Natural killer cell treated with Interleukin-12 subunit alpha and Interleukin-12 subunit beta and Interleukin-15 and Interleukin-18, amount 100 ng/mL, for 72 hours (primary cell): ENCODE results near the gene TMEM270. TPM values are rescaled to one million over a fixed set of nuclear protein-coding genes. Genes with fewer than 3 reads are reported as not detected.
"Not testable (repeated sequence)": the region's sequence is repeated elsewhere in the genome, so short reads cannot be mapped to it uniquely, and the experiment has no call there.

Source experiments
- ATAC-seq, 2 donors: fragments of 150-1000 bp; cut with Tn5 transposase in 1 of 2; sonication (Bioruptor Pico), chemical (Tn5 transposase) in 1 of 2; 2 replicates each; pipeline ENCODE4 v1.10.0; 2021
- DNase-seq: peaks from one replicate; pipeline ENCODE4 v3.0.0; 2022; ENCODE audit warnings: low spot score
- H3K27ac Mint-ChIP-seq, 2 donors: 1 replicate in 1 of 2; 2 replicates in 1 of 2; pipeline ENCODE4 v1.8.0; 2022; ENCODE audit warnings: mixed read lengths in 2 of 2, mild to moderate bottlenecking in 1 of 2, moderate library complexity in 1 of 2
- H3K27me3 Mint-ChIP-seq, 2 donors: 1 replicate in 1 of 2; 2 replicates in 1 of 2; pipeline ENCODE4 v1.8.0; 2022; ENCODE audit warnings: mixed read lengths in 2 of 2
- H3K36me3 Mint-ChIP-seq: one replicate; pipeline ENCODE4 v1.8.0; 2022; ENCODE audit warnings: mixed read lengths
- H3K4me1 Mint-ChIP-seq, 2 donors: 1 replicate in 1 of 2; 2 replicates in 1 of 2; pipeline ENCODE4 v1.8.0; 2022; ENCODE audit warnings: low read depth in 2 of 2, mixed read lengths in 2 of 2, mild to moderate bottlenecking in 1 of 2
- H3K4me3 Mint-ChIP-seq: one replicate; pipeline ENCODE4 v1.8.0; 2022; ENCODE audit warnings: mixed read lengths
- H3K9me3 Mint-ChIP-seq: 2 replicates; pipeline ENCODE4 v1.8.0; 2022; ENCODE audit warnings: mixed read lengths
- total RNA-seq, 2 donors: library from RNA; stranded (reverse); gene quantifications; one replicate each; pipeline ENCODE4 v1.2.3, GENCODE V29; 2022

The TMEM270 gene
- not detected for total RNA-seq

GRCh38 chr7:73860859-73861258 is at the start of gene TMEM270:
TSS of gene TMEM270 (plus strand) at chr7:73861159. CDS start at chr7:73861195, 36 bp downstream.
- no peaks in the 10 kb centered on the region for H3K36me3 Mint-ChIP-seq
- no peak for DNase-seq
- no peak within 1 kb of the TSS for H3K4me3 Mint-ChIP-seq
- ATAC-seq = no peak
- peaks cover 0 to 1% of the 10 kb centered on the region in 2 donors for H3K4me1 Mint-ChIP-seq
- H3K27ac Mint-ChIP-seq = no peak within 1 kb of the TSS
- H3K9me3 Mint-ChIP-seq = no peaks in the 10 kb centered on the region
- H3K27me3 Mint-ChIP-seq = peaks cover 7 to 18% of the 10 kb centered on the region in 2 donors

GRCh38 chr7:73811760-73812168 is 49.2 kb upstream of the TMEM270 start:
- Mint-ChIP-seq H3K36me3 (no peaks in the 10 kb centered on the region), H3K4me1 (no peaks in the 10 kb centered on the region), H3K27ac (no peak overlapping the region), H3K9me3 (no peaks in the 10 kb centered on the region), H3K4me3 (no peak overlapping the region), H3K27me3 (peaks cover 5 to 6% of the 10 kb centered on the region in 2 donors)
- ATAC-seq (peak; percentile 71 to 83), DNase-seq (peak; percentile 71)

- ATAC-seq = no peak
- Mint-ChIP-seq H3K4me3 (no peak overlapping the region), H3K9me3 (no peaks in the 10 kb centered on the region), H3K36me3 (no peaks in the 10 kb centered on the region), H3K27me3 (peaks cover 5 to 6% of the 10 kb centered on the region in 2 donors), H3K4me1 (no peaks in the 10 kb centered on the region), H3K27ac (no peak overlapping the region)
- DNase-seq = no peak
These were observed 48.0 kb upstream of the TMEM270 start for GRCh38 chr7:73812996-73813395.

- Mint-ChIP-seq H3K4me3 (no peak overlapping the region), H3K27me3 (peaks cover 6 to 11% of the 10 kb centered on the region in 2 donors), H3K9me3 (no peaks in the 10 kb centered on the region), H3K4me1 (no peaks in the 10 kb centered on the region), H3K27ac (no peak overlapping the region), H3K36me3 (no peaks in the 10 kb centered on the region)
- DNase-seq (no peak), ATAC-seq (no peak)
These were observed 45.5 kb upstream of the TMEM270 start for GRCh38 chr7:73815436-73815835.

- H3K4me1 Mint-ChIP-seq = no peaks in the 10 kb centered on the region
- no peak overlapping the region for H3K4me3 Mint-ChIP-seq
- ATAC-seq = no peak
- H3K36me3 Mint-ChIP-seq = no peaks in the 10 kb centered on the region
- no peaks in the 10 kb centered on the region for H3K9me3 Mint-ChIP-seq
- no peak for DNase-seq
- H3K27me3 Mint-ChIP-seq = peaks cover 12 to 14% of the 10 kb centered on the region in 2 donors
- no peak overlapping the region for H3K27ac Mint-ChIP-seq
These were observed 43.8 kb upstream of the TMEM270 start for GRCh38 chr7:73817121-73817520.

GRCh38 chr7:73820013-73820412 is 40.9 kb upstream of the TMEM270 start:
- DNase-seq = no peak
- H3K36me3 Mint-ChIP-seq = no peaks in the 10 kb centered on the region
- ATAC-seq = no peak
- H3K4me3 Mint-ChIP-seq = no peak overlapping the region
- H3K4me1 Mint-ChIP-seq = no peaks in the 10 kb centered on the region
- H3K27me3 Mint-ChIP-seq = peaks cover 6 to 14% of the 10 kb centered on the region in 2 donors
- peak overlapping the region in 1 of 2 donors; percentile 14 for H3K27ac Mint-ChIP-seq
- H3K9me3 Mint-ChIP-seq = no peaks in the 10 kb centered on the region

- ATAC-seq, H3K9me3 Mint-ChIP-seq, H3K27ac Mint-ChIP-seq, H3K4me1 Mint-ChIP-seq, H3K36me3 Mint-ChIP-seq, H3K4me3 Mint-ChIP-seq, DNase-seq: not testable (repeated sequence)
- H3K27me3 Mint-ChIP-seq = peaks cover 11 to 20% of the 10 kb centered on the region in 2 donors
These were observed 39.2 kb upstream of the TMEM270 start for GRCh38 chr7:73821597-73822285.

- no peak overlapping the region for H3K27ac Mint-ChIP-seq
These were observed 38.4 kb upstream of the TMEM270 start for GRCh38 chr7:73822319-73823173.

GRCh38 chr7:73823257-73823656 is 37.7 kb upstream of the TMEM270 start:
- Mint-ChIP-seq H3K27ac (no peak overlapping the region), H3K9me3 (no peaks in the 10 kb centered on the region), H3K4me3 (no peak overlapping the region), H3K27me3 (peaks cover 21 to 30% of the 10 kb centered on the region in 2 donors), H3K36me3 (no peaks in the 10 kb centered on the region), H3K4me1 (peaks cover 12 to 14% of the 10 kb centered on the region in 2 donors)
- ATAC-seq (no peak), DNase-seq (no peak)

More at GRCh38 chr7:73822319-73823173, 38.4 kb upstream of the TMEM270 start:
- Mint-ChIP-seq H3K27me3 (peaks cover 19 to 28% of the 10 kb centered on the region in 2 donors), H3K4me1 (peaks cover 9 to 10% of the 10 kb centered on the region in 2 donors), H3K4me3 (no peak overlapping the region), H3K9me3 (no peaks in the 10 kb centered on the region), H3K36me3 (no peaks in the 10 kb centered on the region)
- peak in 1 of 2 donors; percentile 48 for ATAC-seq
- DNase-seq = no peak

GRCh38 chr7:73823873-73824592 is 36.9 kb upstream of the TMEM270 start:
- DNase-seq = peak; percentile 20
- no peak overlapping the region for H3K27ac Mint-ChIP-seq
- H3K4me1 Mint-ChIP-seq = peaks cover 16 to 18% of the 10 kb centered on the region in 2 donors
- H3K4me3 Mint-ChIP-seq = no peak overlapping the region
- H3K9me3 Mint-ChIP-seq = no peaks in the 10 kb centered on the region
- ATAC-seq = no peak
- H3K27me3 Mint-ChIP-seq = peaks cover 29 to 34% of the 10 kb centered on the region in 2 donors
- no peaks in the 10 kb centered on the region for H3K36me3 Mint-ChIP-seq

GRCh38 chr7:73824986-73825385 is 36.0 kb upstream of the TMEM270 start:
- DNase-seq (peak; percentile 44), ATAC-seq (peak in 1 of 2 donors; percentile 41)
- H3K9me3 Mint-ChIP-seq = no peaks in the 10 kb centered on the region
- H3K4me1 Mint-ChIP-seq = peaks cover 18 to 21% of the 10 kb centered on the region in 2 donors
- H3K36me3 Mint-ChIP-seq = no peaks in the 10 kb centered on the region
- H3K27me3 Mint-ChIP-seq = peaks cover 35 to 36% of the 10 kb centered on the region in 2 donors
- no peak overlapping the region for H3K4me3 Mint-ChIP-seq
- H3K27ac Mint-ChIP-seq = no peak overlapping the region

GRCh38 chr7:73827567-73828106 is 33.3 kb upstream of the TMEM270 start:
- peak; percentile 18 for DNase-seq
- Mint-ChIP-seq H3K36me3 (no peaks in the 10 kb centered on the region), H3K4me1 (peaks cover 18 to 21% of the 10 kb centered on the region in 2 donors), H3K27ac (no peak overlapping the region), H3K27me3 (peaks cover 31% of the 10 kb centered on the region in 2 donors), H3K4me3 (no peak overlapping the region), H3K9me3 (no peaks in the 10 kb centered on the region)
- no peak for ATAC-seq

GRCh38 chr7:73828107-73828803 is 32.7 kb upstream of the TMEM270 start:
- peaks cover 18 to 21% of the 10 kb centered on the region in 2 donors for H3K4me1 Mint-ChIP-seq
- peak in 1 of 2 donors; percentile 65 for ATAC-seq
- peaks cover 28 to 31% of the 10 kb centered on the region in 2 donors for H3K27me3 Mint-ChIP-seq
- H3K36me3 Mint-ChIP-seq = no peaks in the 10 kb centered on the region
- no peak overlapping the region for H3K27ac Mint-ChIP-seq
- no peaks in the 10 kb centered on the region for H3K9me3 Mint-ChIP-seq
- no peak overlapping the region for H3K4me3 Mint-ChIP-seq
- peak; percentile 47 for DNase-seq
